HG02623 (cell line): ENCODE measurements around the gene SIRT7.
A peak's percentile ranks its signal among the peaks of the same experiment; 100 is the strongest.

Experiments
- ATAC-seq: cut with Tn5 transposase; IDR thresholded peaks from one replicate; pipeline ENCODE4 v1.9.1; 2021; ENCODE audit warnings: moderate library complexity; ENCODE audit not compliant: unreplicated experiment

Gene SIRT7

GRCh38 chr17:81933178-81933699 lies 15.3 kb upstream of the SIRT7 start:
- no peak for ATAC-seq

GRCh38 chr17:81932333-81932983 lies 14.5 kb upstream of the SIRT7 start:
- no peak for ATAC-seq

GRCh38 chr17:81931557-81932332 lies 13.8 kb upstream of the SIRT7 start:
- ATAC-seq = no peak

- no peak for ATAC-seq
These were observed 13.2 kb upstream of the SIRT7 start for GRCh38 chr17:81931189-81931556.

- ATAC-seq = no peak
These were observed 12.5 kb upstream of the SIRT7 start for GRCh38 chr17:81930142-81931125.

GRCh38 chr17:81929253-81930141 lies 11.5 kb upstream of the SIRT7 start:
- no peak for ATAC-seq

- ATAC-seq = no peak
These were observed 10.7 kb upstream of the SIRT7 start for GRCh38 chr17:81928544-81929252.

GRCh38 chr17:81927653-81928543 lies 9.9 kb upstream of the SIRT7 start, which contains the start of gene MAFG:
Gene MAFG, minus strand, starts transcription at chr17:81927735. Its CDS starts 4,550 bp downstream, at chr17:81923185.
- ATAC-seq = peak; percentile 47

GRCh38 chr17:81927152-81927652 lies 9.2 kb upstream of the SIRT7 start:
- peak; percentile 8 for ATAC-seq

- ATAC-seq = peak; percentile 26
These were observed 8.6 kb upstream of the SIRT7 start for GRCh38 chr17:81926451-81927151.

- no peak for ATAC-seq
These were observed 8.0 kb upstream of the SIRT7 start for GRCh38 chr17:81925860-81926450.

GRCh38 chr17:81924557-81925532 lies 6.9 kb upstream of the SIRT7 start:
- ATAC-seq = no peak

- ATAC-seq = no peak
These were observed 5.6 kb upstream of the SIRT7 start for GRCh38 chr17:81923302-81924260.

GRCh38 chr17:81922566-81923301 lies 4.8 kb upstream of the SIRT7 start:
- no peak for ATAC-seq
